Suprapubic skin (tissue), 4 donors: Measurements from ENCODE around the gene UNC119B. TPM values are rescaled to one million over a fixed set of nuclear protein-coding genes. Genes with fewer than 3 reads are reported as not detected.

Source experiments
- DNase-seq, 2 donors: peaks; one replicate each; pipeline ENCODE4 v3.0.0-alpha.2; 2019; ENCODE audit warnings: low spot score in 2 of 2
- H3K27ac ChIP-seq: fragments of 200-600 bp; sonication (generic); one replicate; pipeline ENCODE4 v1.5.1; 2019
- H3K27me3 ChIP-seq: fragments of 200-600 bp; sonication (generic); one replicate; pipeline ENCODE4 v1.5.1; 2019
- H3K36me3 ChIP-seq: fragments of 200-600 bp; sonication (generic); one replicate; pipeline ENCODE4 v1.5.1; 2019
- H3K4me1 ChIP-seq: fragments of 200-600 bp; sonication (generic); one replicate; pipeline ENCODE4 v1.5.1; 2019
- H3K4me3 ChIP-seq: fragments of 200-600 bp; sonication (generic); one replicate; pipeline ENCODE4 v1.5.1; 2019; ENCODE audit warnings: mild to moderate bottlenecking
- H3K9me3 ChIP-seq: fragments of 200-600 bp; sonication (generic); one replicate; pipeline ENCODE4 v1.5.1; 2019
- CTCF ChIP-seq, 2 donors: fragments of 200-600 bp in 1 of 2; fragments of 450-650 bp in 1 of 2; sonication (generic) in 1 of 2; IDR thresholded peaks; one replicate each; pipeline ENCODE4 v1.5.1; 2016 to 2019; ENCODE audit warnings: antibody characterized with exemption in 2 of 2, mild to moderate bottlenecking in 1 of 2, moderate library complexity in 1 of 2
- EP300 ChIP-seq: sonication (generic); formaldehyde crosslinking; IDR thresholded peaks from one replicate; pipeline ENCODE4 v1.6.1; 2017; ENCODE audit warnings: antibody characterized with exemption
- POLR2A ChIP-seq, 2 donors: fragments of 450-650 bp; IDR thresholded peaks; one replicate each; pipeline ENCODE4 v1.6.1; 2017; ENCODE audit warnings: antibody characterized with exemption in 2 of 2, mild to moderate bottlenecking in 2 of 2, moderate library complexity in 2 of 2
- POLR2AphosphoS5 ChIP-seq, 3 donors: sonication (generic); formaldehyde crosslinking; IDR thresholded peaks; one replicate each; pipeline ENCODE4 v1.6.1; 2017; ENCODE audit warnings: antibody characterized with exemption in 3 of 3
- WGBS: methylation state at CpG from one replicate; pipeline ENCODE4 v1.1.5; 2018; 5-methylcytosine and 5-hydroxymethylcytosine counted together
- total RNA-seq, 4 donors: library from RNA; depleted of rRNA; stranded (reverse); fragments of >200 nt; gene quantifications; one replicate each; pipeline ENCODE4 v1.1.0, GENCODE V29; 2016

UNC119B gene
- total RNA-seq, 4 donors from 2014 or later: 14.2 to 27.6 (median 19.3) TPM

- H3K27ac ChIP-seq: no peak overlapping the region
- WGBS: 75% methylated on average over 1 of the region's 1 CpG
- DNase-seq: no peak
- H3K36me3 ChIP-seq: peaks cover 85% of the 10 kb centered on the region
- TF ChIP-seq EP300 (no peak), POLR2AphosphoS5 (IDR thresholded peaks at IDR 0.05) (no peak), POLR2A (IDR thresholded peaks at IDR 0.05) (no peak), CTCF (IDR thresholded peaks at IDR 0.05) (no peak)
- no peaks in the 10 kb centered on the region for H3K9me3 ChIP-seq
- peaks cover 6% of the 10 kb centered on the region for H3K4me1 ChIP-seq
- no peaks in the 10 kb centered on the region for H3K27me3 ChIP-seq
- no peak overlapping the region for H3K4me3 ChIP-seq
Observed at GRCh38 chr12:120697344-120697743, 12.9 kb upstream of the UNC119B start.

GRCh38 chr12:120698665-120699064, 11.6 kb upstream of the UNC119B start:
- no peaks in the 10 kb centered on the region for H3K4me1 ChIP-seq
- no peak for DNase-seq
- no peaks in the 10 kb centered on the region for H3K9me3 ChIP-seq
- no peak overlapping the region for H3K4me3 ChIP-seq
- H3K27ac ChIP-seq: no peak overlapping the region
- no peaks in the 10 kb centered on the region for H3K27me3 ChIP-seq
- 87% methylated on average over 3 of the region's 3 CpGs for WGBS
- H3K36me3 ChIP-seq: peaks cover 97% of the 10 kb centered on the region
- TF ChIP-seq EP300: no peak

- Histone ChIP-seq H3K27ac (no peak overlapping the region), H3K9me3 (no peaks in the 10 kb centered on the region), H3K36me3 (peaks cover 91% of the 10 kb centered on the region), H3K4me1 (no peaks in the 10 kb centered on the region), H3K27me3 (no peaks in the 10 kb centered on the region), H3K4me3 (no peak overlapping the region)
- no peak for DNase-seq
- TF ChIP-seq POLR2AphosphoS5 (IDR thresholded peaks at IDR 0.05) (no peak), CTCF (IDR thresholded peaks at IDR 0.05) (no peak), EP300 (no peak), POLR2A (IDR thresholded peaks at IDR 0.05) (no peak)
- WGBS: 80% methylated on average over 7 of the region's 7 CpGs
Observed at GRCh38 chr12:120699553-120699952, 10.7 kb upstream of the UNC119B start.

GRCh38 chr12:120700886-120701285, 9.4 kb upstream of the UNC119B start:
- Histone ChIP-seq H3K27ac (no peak overlapping the region), H3K36me3 (peaks cover 78% of the 10 kb centered on the region)
- WGBS: 97% methylated on average over 5 of the region's 5 CpGs

GRCh38 chr12:120702637-120703036, 7.6 kb upstream of the UNC119B start:
- no peak for TF ChIP-seq POLR2A (IDR thresholded peaks at IDR 0.05)
- TF ChIP-seq EP300: no peak
- TF ChIP-seq POLR2AphosphoS5 (IDR thresholded peaks at IDR 0.05): no peak
- TF ChIP-seq CTCF (IDR thresholded peaks at IDR 0.05): no peak
- no peak for DNase-seq
- no peak overlapping the region for H3K4me3 ChIP-seq
- no peak overlapping the region for H3K27ac ChIP-seq
- no peaks in the 10 kb centered on the region for H3K4me1 ChIP-seq
- no peaks in the 10 kb centered on the region for H3K9me3 ChIP-seq
- no peaks in the 10 kb centered on the region for H3K27me3 ChIP-seq
- peaks cover 60% of the 10 kb centered on the region for H3K36me3 ChIP-seq
- WGBS: 100% methylated on average over 1 of the region's 1 CpG

More at GRCh38 chr12:120700886-120701285, 9.4 kb upstream of the UNC119B start:
- no peak overlapping the region for H3K4me3 ChIP-seq
- DNase-seq: no peak
- H3K27me3 ChIP-seq: no peaks in the 10 kb centered on the region
- H3K4me1 ChIP-seq: no peaks in the 10 kb centered on the region
- TF ChIP-seq POLR2A (IDR thresholded peaks at IDR 0.05): no peak
- no peak for TF ChIP-seq POLR2AphosphoS5 (IDR thresholded peaks at IDR 0.05)
- TF ChIP-seq CTCF (IDR thresholded peaks at IDR 0.05): no peak
- TF ChIP-seq EP300: no peak
- H3K9me3 ChIP-seq: no peaks in the 10 kb centered on the region

- Histone ChIP-seq H3K36me3 (peaks cover 52% of the 10 kb centered on the region), H3K9me3 (no peaks in the 10 kb centered on the region), H3K27ac (no peak overlapping the region), H3K4me1 (no peaks in the 10 kb centered on the region), H3K4me3 (no peak overlapping the region), H3K27me3 (no peaks in the 10 kb centered on the region)
- TF ChIP-seq POLR2A (IDR thresholded peaks at IDR 0.05) (no peak), CTCF (IDR thresholded peaks at IDR 0.05) (no peak), EP300 (no peak), POLR2AphosphoS5 (IDR thresholded peaks at IDR 0.05) (no peak)
- 91% methylated on average over 10 of the region's 11 CpGs for WGBS
- DNase-seq: no peak
Observed at GRCh38 chr12:120703311-120703942, 6.8 kb upstream of the UNC119B start.
